ENCODE measurements around the gene CASTOR1. TPM values are rescaled to one million over a fixed set of nuclear protein-coding genes. Genes with fewer than 3 reads are reported as not detected.

CASTOR1 gene
- polyA plus RNA-seq, 4 donors = 8.7 to 15.9 (median 12.8) TPM

DNA sequence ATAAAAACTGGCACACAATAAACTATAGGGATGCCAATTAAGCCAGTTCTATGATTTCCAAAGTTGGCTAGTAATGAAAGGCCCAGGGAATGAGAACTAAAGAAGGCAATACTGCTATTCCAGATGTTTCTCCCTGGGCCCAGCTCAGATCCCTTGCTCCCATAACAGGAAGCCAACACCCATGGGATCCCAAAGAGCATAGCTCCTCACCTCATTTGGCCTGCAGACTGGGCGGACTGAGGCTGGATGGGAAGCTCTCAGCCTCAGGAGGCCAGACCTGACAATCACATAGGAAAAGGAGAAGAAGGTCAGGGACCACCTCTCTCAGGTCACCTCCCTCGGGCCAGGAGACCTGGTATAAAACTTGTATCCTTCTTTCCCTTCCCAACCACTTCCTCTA, 32.2 kb upstream of the CASTOR1 start:
- no peak for DNase-seq (ENCODE audit: low read depth in 4 of 4, low spot score in 2 of 4)

DNA sequence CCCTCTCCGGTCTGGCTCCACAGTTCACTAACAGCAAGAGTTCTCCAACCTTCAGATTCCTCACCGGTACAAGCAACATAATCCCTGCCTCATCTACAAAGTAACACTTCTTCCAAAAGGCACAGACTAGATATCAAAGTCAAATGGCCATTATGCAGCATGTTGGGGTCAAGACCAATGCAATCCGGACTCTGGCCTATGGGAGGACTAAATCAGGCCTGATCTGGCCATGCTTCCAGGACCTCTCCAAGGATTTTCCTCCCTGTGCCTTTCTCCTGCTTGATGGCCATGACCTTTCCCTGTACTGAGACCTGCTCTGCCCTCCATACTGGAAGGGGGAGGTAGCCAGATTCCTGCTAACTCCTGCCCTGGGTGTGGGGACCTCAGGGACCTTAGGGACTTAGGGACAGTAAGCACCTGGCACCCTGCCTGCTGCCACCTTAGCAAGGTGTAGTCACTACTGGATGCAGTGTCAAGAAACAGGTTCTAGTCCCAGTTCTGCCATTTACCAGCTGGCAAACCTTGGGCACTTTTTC, 30.8 kb upstream of the CASTOR1 start:
- DNase-seq (ENCODE audit: low read depth in 4 of 4, low spot score in 2 of 4) = no peak

DNA sequence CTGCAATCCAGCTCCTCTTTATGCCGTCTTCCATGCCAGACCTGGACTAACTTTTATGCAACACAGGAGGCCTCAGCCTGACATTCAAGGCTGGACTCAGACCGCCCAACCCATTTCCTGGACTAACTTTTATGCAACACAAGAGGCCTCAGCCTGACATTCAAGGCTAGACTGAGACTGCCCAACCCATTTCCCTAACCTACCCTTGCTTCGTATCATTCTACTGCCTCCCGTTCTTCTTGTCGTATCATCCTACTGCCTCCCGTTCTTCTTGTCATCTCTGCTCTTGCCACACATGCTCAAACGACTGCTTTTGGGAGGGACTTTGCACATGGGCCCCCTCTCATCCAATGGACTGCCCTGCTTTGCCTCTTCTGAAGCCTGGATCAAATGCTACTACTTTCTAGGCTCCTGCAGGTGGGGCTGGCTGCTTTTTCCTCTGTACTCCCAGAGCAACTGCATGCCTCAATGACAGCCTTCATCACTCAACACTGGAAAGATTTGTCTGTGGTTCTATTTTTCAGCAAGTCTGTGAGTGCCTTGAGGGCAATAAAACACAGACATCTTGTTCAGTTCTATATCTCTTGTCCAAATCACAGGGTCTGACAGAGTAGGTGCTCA, 29.6 kb upstream of the CASTOR1 start:
- no peak for DNase-seq (ENCODE audit: low read depth in 4 of 4, low spot score in 2 of 4)

DNA sequence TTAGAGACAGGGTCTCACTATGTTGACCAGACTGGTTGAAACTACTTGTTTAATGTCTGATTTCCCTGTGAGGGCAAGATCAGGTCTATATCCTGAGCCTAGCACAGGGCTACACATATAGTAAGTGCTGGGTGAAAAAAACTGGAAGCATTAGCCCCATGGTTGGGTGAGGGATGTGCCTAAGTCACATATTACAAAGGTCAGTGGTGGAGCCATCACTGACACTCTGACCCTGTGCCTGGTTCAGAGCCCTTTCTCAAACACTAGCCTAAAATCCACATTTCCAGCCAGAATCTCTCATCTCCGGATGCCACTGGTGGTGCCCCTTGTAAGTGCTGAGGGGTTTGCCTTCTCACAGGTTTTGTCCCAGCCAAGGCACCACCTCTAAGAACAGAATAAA, 28.5 kb upstream of the CASTOR1 start:
- DNase-seq (ENCODE audit: low read depth in 4 of 4, low spot score in 2 of 4) = no peak

DNA sequence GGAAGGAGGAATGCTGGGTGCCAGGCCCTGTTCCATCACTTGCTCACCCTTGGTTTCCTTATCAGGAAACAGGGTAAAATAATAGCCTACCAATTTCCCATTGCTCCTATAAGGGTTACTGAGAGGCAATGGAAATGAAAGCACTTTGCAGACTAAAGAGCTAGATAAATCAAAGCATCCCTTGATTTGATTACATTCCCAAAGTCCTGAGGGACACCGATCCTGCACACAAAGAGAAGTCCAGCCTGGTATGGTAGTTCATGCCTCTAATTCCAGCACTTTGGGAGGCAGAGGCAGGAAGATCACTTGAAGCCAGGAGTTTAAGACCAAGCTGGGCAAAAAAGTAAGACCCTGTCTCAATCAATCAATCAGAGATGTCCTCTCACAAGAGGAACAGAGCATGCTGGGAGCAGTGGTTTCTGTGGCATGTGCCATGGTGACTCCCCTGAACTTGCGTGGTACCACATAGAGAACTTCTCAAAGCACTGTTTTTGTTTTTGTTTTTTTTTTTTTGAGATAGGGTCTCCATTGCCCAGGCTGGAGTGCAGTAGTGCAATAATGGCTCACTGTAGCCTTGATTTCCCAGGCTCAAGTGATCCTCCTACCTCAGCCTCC, 26.8 kb upstream of the CASTOR1 start:
- DNase-seq (ENCODE audit: low read depth in 4 of 4, low spot score in 2 of 4) = no peak

DNA sequence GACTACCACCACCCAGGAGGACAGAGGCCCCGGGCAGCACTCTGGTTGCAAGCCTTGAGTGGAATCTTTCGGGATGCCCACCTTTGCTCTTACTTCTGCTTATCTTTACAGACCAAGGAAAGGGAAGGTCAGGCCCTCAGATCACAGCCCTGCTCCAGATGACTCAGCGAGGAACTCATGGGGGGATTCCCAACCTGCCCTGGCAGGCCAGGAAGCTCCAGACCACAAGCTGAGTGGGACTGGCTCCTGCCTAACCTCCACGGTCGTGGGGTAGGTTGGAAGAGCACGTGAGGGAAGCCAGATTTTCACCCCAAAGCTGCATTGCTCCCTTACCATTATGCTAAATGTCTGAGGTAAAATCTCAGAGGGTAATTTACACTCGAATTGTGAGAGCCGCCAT, 25.6 kb upstream of the CASTOR1 start:
- DNase-seq (ENCODE audit: low read depth in 4 of 4, low spot score in 2 of 4) = no peak

DNA sequence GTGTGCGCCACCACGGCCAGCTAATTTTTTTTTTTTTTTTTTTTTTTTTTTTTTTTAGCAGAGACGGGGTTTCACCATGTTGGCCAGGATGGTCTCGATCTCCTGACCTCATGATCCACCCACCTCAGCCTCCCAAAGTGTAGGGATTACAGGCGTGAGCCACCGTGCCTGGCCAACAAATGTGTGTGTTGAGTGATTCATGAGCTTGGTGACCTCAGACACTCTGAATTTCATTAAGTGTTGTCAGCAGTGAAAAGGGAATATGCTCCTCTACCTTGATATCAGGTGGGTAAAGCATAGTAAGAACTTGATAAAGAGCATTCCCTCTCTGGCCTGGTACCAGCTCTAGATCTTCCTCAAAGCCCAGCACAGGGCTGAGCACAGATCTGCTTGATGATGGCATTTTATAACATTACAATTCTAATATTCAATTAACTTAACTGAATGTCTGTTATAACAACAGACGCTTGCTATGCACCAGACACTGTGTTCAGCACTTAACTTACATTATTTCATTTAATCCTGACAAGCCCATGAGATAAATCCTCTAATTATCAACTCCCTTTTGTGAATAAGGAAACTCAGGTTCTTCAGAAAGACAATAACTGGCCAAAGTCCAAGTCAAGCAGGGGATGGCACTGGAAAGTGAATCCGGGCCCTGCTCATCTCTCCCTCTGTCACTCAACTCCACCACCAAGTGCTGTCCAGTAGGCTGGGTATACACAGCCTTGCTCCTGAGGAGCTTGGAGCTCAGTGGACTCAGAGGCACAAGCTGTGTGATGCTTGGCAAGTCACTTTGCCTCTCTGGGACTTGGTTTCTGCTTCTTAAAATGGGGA, 24.4 kb upstream of the CASTOR1 start:
- DNase-seq (ENCODE audit: low read depth in 4 of 4, low spot score in 2 of 4) = no peak

DNA sequence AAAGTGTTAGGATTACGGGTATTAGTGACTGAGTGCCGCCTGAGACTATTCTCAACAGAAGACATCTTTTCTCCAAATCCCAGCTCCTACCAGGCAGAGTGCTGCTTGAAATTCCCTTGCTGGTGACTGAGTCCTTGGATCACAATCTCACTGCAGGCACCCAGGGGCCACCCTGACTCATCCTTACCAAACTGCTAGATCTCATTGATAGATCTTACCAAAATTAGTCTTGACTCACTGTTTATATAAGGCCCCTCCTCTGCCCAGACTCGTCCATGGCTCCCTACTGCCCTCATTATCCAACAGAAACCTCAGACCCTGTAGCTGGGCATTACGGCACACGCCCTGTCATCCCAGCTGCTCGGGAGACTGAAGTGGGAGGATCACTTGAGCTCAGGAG, 22.7 kb upstream of the CASTOR1 start:
- DNase-seq (ENCODE audit: low read depth in 4 of 4, low spot score in 2 of 4) = no peak

DNA sequence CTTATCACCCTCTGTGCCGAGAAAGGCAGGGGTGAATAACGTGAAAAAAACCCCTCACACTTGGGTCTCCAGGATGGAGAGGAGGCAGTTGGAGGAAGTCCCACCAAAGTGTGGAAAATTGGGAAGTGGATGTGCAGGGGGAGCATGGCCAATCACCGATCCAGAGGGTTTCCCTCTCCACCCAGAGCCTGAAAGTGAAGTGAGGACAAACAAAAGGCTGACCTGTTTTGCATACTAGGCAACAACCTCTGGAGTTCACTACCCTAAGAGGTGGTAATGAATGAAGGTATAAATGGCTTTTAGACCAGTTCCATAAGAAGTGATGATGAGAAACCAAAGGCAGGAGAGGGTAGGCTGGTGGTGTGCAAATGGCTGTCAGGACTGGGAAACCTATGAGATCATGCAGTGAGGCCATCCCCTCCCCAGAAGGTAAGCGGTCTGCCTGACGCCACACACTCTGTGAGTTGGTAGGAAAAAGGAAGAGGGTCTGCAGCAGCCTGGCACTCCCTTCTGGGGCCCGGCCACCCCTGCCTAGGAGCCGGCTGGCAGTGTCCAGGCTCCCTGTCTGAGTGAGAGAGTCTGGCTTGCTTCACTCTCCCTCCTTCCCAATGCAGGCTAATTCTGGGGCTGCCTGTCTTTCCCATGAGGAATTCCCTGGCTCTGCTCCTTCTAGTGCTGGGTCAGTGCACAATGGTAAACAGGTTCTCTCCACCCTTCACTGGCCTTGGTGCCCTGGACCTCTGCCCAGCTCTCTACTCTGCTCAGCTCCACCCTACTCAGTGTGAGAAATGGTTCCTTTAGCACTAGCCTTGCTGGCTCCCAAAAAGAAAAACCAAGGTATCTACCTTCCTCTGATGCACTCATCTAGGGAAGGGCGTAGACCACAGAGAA, 21.8 kb upstream of the CASTOR1 start:
- DNase-seq (ENCODE audit: low read depth in 4 of 4, low spot score in 2 of 4) = no peak

DNA sequence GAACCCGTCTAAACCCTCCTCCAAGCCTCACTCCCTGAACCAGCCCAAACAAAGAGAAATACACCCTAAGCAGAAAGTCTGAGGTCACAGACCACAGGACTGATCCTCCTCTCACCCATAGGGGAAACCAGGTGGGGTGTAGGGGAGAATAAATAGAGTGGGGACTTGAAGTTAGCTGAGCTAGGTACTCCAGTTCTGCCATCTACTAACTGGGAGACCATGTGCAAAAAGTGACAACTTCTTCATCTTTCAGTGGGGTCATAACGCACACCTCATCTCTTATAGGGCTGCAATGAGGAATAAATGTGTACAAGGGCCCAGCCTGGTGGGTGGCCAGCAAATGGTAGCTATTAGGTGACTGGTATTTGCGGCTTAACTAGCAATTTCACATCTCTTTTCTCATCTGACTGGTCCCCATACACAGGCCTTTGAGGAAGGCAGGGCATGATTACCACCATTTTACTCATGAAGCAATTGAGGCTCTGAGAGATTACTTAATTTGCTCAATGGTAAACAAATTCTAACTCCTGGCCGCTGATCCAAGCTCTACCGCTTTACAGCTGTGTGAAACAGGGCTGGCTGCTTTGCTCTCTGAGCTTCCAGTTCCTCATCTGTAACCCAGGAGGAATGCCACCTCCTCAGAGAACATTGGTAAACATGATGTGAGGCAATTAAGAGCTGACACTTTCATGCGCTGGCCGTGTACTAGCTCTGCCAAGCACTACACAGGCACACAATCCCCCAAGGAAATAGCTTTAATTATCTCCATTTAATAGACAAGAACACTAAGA, 20.8 kb upstream of the CASTOR1 start:
- no peak for DNase-seq (ENCODE audit: low read depth in 4 of 4, low spot score in 2 of 4)

DNA sequence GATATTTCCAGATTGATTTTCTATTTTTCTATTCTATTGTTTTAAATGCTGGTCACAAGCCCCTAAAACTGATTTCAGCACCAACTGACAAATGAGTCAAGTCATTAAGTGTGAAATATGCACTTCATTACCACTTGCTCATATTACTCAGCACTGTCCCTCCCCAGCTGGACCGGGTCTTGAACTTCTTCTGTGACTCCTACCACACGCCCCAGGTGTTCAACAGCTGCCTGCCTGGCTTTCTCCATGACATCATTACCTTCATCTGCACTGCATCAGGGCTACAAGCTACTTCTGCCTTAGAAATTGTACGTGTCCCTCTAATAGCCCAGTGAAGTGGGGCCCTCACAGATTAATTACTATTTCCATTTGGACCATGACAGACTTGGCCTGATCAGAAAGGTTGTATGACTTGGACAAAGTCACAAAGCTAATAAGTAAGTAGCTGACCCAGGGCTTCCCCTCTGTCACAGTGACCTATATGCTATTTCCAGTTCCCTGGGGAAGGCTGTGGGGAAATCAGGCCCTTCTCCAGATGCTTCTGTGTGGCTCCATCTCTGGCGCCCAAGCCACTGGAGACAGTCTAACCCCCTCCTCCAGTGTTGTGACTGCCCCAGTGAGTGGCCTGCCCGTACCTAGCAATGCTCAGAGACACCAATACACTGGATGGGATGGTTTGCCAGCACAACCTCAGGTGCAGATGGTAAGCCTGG, 19.4 kb upstream of the CASTOR1 start:
- no peak for DNase-seq (ENCODE audit: low read depth in 4 of 4, low spot score in 2 of 4)

DNA sequence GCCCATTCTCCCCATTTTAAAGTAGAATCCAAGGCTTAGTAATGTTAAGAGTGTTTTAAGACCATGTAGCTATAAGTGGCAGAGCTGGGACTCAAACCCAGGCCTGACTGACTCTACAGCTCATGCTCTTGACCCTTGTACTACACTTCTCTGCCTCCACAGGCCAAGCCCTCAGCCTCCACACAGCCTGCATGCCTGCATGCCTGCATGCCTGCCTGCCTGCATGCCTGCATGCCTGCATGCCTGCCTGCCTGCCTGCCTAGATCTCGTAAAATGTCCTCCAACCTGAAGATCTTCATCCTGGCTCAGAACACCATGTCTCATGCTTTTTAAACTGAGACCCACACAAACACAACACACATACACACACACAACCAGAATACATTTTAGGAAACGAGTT, 18.8 kb upstream of the CASTOR1 start:
- no peak for DNase-seq (ENCODE audit: low read depth in 4 of 4, low spot score in 2 of 4)

DNA sequence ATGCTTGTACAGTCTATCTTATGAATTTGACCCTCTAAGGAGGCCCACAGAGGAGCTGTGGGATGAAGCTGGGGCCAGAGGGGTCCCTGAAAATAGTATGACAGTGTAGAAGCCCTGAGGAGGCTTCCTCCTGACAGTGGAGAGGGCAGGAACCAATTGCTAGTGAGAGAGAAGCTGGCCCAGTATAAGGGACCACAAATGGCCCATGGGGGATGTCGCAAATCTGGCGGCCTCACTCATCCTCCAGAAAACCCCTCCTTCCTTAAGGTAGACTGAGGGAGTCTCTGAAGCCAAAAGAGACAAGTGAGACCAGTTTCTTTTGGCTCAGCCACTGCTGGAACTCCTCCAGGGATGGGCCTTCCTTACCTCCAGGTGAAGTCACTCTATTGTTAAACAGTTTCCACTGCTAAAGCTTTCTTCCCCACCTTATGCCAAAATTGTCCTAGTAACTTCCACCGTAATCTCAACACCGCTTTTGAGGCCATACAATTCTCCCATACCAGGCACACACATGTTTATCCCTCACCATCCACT, 17.8 kb upstream of the CASTOR1 start:
- no peak for DNase-seq (ENCODE audit: low read depth in 4 of 4, low spot score in 2 of 4)

DNA sequence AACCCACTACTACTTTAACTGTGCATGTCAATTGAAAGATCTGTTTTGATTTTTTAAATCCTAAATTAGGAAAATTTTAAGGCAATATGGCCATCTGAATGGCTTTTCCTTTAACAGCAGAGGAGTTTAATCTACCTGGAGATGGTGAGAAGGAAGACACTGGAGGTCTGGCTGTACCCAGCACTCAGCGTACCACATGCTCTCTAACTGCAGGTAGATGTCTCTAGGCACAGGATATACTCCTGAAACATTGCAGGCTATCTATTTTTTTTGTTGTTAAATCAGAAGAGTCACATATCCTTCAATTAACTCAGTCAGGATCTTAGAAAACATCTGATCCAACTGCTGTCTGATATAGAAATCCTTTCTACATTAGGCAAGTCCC, 17.3 kb upstream of the CASTOR1 start:
- DNase-seq (ENCODE audit: low read depth in 4 of 4, low spot score in 2 of 4) = no peak

DNA sequence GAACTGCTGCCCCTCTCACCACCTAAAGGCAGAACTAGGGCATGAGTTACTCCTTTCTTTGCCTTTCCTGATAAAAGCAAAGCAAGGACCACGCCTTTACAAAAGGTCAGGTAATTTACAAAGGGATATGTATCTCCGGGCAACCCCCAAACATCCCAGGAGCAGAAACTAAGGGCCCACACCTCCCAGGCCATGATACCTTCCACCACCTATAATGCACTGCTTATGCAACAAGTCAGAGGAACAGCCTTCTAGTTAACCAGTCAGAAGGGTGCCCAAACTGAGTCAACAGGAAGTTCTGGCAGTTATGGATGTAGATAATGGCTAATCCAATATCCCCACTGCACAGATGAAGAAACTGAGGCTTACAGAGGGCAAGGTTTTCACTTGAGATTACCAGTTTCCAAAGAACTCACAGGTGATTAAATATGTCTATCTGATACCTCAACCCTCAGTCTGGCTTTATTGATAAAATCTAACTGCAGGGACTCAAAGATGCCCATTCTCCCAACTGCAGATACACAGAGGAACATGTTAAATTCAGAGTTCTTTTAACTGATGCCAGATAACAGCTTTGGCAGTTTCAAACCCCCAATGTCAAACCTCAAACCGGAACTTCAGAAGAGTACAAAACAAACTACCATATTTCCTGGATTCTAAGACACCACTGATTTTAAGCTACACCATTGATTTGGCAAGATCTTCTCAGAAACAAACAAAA, 16.8 kb upstream of the CASTOR1 start:
- no peak for DNase-seq (ENCODE audit: low read depth in 4 of 4, low spot score in 2 of 4)

DNA sequence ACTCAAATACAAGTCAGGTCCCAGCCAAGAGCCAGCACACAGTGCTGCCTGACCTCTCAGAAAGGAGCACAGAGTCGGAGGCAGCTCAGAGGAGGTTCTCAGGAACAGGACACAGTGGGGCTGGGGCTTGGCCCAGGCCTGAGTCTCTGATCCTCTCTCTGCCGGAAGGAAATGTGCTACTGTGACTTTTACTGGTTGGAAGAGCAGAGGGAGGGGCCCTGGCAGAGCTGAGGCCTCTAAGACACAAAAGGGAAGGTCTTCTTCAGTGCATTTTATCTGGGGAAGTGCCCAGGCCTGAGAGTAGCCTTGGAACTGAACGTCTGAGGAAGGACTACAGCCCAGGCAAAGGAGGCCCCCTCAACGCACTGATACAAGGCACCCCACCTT, 16.2 kb upstream of the CASTOR1 start:
- DNase-seq (ENCODE audit: low read depth in 4 of 4, low spot score in 2 of 4) = no peak

DNA sequence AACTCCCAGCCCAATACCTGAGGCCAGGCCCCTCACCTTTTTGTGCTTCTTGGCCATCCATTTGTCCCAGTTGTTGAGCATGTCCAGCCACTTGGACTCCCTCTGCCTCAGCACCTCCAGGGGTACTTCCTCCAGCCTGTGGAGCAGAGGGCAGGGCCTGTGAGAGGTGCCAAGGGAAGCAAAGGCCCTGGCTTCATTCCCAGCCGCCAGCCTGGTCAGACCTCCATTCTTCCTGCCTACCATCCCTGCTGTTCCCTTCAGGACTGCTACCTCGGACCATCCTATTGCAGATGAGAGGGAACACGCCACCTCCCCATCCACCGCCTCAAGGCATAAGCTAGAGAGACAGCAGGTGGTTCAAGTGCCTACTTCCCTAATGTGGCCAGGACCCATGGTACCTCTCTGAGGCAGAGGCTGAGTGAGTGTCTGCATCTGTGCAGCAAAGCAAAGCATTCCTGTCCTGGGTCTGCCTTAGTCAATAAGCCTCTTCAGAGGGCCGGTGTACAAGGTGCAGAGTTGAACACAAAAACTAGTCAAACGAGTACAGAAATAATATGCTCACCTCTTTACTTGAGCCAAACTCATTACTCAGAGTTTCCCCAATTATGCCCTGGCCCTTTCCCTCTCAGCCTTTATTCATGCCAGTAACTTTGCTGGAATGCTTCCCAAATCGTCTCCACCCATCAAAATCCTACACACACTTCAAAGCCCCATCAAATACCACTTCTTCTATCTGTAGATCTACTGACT, 15.4 kb upstream of the CASTOR1 start:
- no peak for DNase-seq (ENCODE audit: low read depth in 4 of 4, low spot score in 2 of 4)

DNA sequence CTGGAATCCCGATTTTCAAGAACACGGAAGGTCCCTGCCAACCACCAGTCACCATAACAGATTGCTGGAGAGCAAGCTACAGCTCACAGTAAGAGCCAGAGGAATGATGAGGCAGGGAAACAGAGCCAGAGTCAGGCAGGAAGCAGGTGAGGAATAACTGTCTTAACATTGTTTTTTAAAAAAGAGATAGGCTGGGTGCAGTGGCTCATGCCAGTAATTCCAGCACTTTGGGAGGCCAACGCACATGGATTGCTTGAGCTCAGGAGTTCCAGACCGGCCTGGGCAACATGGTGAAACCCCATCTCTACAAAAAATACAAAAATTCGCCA, 13.5 kb upstream of the CASTOR1 start:
- no peak for DNase-seq (ENCODE audit: low read depth in 4 of 4, low spot score in 2 of 4)

Measured in left renal cortex interstitium (tissue), 4 donors.